ENCODE measurements around the gene TTLL13. TPM values are rescaled to one million over a fixed set of nuclear protein-coding genes. Genes with fewer than 3 reads are reported as not detected.

The TTLL13 gene
- total RNA-seq, 1 experiment from 2014 or later = 1.0 TPM

DNA sequence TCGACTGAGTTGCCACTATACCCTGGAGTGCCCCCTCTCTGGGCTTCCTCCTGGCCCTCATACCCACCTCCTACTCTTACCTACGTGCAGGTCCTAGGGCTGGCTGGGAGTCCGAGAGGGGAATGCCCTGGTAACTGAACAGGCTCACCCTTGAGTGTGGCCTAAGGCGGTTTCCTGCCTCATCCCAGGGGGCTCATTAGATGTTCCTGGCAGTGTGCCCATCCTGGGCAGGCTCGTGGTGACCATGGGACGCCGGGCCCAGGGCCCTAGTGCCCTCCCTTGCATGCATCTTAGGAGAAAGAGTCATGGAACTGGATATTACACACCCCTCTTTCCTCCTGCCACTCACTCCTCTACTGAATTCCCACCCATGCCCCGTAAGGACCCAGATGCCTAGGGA, 45.4 kb upstream of the TTLL13 start:
- intact Hi-C loops (cut with micrococcal nuclease) = no loop called here
- Histone ChIP-seq H3K36me3 (ENCODE audit: control insufficient read depth in 1 of 2, insufficient read depth in 2 of 2, low read length in 2 of 2) (peaks cover 2 to 21% of the 10 kb centered on the region in 2 experiments; a peak in 3 of 4 replicates), H3K4me3 (replicated peaks in 1 of 2; ENCODE audit: low read depth in 1 of 2, low read length in 2 of 2) (no peak overlapping the region), H2AFZ (ENCODE audit: low read depth, low read length, poor library complexity, severe bottlenecking) (no peak overlapping the region), H3K79me2 (ENCODE audit: insufficient read depth, low read length) (peaks cover 73% of the 10 kb centered on the region), H3K27ac (ENCODE audit: low read depth, low read length) (no peak overlapping the region), H3K27me3 (ENCODE audit: insufficient read depth, low read length) (no peaks in the 10 kb centered on the region), H4K20me1 (ENCODE audit: insufficient read depth) (no peaks in the 10 kb centered on the region), H3K9ac (ENCODE audit: low read length) (no peak overlapping the region), H3K4me2 (ENCODE audit: low read length) (peak overlapping the region; percentile 94; the same call in 1 of the 2 replicates), H3K9me3 (ENCODE audit: control insufficient read depth in 1 of 2, insufficient read depth in 1 of 2, low read depth in 1 of 2, low read length in 2 of 2) (no peaks in the 10 kb centered on the region), H3K9me2 (ENCODE audit: insufficient read depth) (no peaks in the 10 kb centered on the region), H3K4me1 (ENCODE audit: control insufficient read depth in 1 of 2, insufficient read depth in 2 of 2, low read length in 2 of 2) (peaks cover 15 to 63% of the 10 kb centered on the region in 2 experiments; a peak in 3 of 4 replicates)
- CTCF ChIA-PET = interaction anchor here (1.3 kb wide), 1 partner anchor 11 kb away, joined by 6 read pairs; no protein-coding TSS in a partner anchor
- POLR2A ChIA-PET = no interaction called here
- TF ChIP-seq, protein P1, sequence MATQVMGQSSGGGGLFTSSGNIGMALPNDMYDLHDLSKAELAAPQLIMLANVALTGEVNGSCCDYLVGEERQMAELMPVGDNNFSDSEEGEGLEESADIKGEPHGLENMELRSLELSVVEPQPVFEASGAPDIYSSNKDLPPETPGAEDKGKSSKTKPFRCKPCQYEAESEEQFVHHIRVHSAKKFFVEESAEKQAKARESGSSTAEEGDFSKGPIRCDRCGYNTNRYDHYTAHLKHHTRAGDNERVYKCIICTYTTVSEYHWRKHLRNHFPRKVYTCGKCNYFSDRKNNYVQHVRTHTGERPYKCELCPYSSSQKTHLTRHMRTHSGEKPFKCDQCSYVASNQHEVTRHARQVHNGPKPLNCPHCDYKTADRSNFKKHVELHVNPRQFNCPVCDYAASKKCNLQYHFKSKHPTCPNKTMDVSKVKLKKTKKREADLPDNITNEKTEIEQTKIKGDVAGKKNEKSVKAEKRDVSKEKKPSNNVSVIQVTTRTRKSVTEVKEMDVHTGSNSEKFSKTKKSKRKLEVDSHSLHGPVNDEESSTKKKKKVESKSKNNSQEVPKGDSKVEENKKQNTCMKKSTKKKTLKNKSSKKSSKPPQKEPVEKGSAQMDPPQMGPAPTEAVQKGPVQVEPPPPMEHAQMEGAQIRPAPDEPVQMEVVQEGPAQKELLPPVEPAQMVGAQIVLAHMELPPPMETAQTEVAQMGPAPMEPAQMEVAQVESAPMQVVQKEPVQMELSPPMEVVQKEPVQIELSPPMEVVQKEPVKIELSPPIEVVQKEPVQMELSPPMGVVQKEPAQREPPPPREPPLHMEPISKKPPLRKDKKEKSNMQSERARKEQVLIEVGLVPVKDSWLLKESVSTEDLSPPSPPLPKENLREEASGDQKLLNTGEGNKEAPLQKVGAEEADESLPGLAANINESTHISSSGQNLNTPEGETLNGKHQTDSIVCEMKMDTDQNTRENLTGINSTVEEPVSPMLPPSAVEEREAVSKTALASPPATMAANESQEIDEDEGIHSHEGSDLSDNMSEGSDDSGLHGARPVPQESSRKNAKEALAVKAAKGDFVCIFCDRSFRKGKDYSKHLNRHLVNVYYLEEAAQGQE (IDR thresholded peaks at IDR 0.05; ENCODE audit: low read depth) = no peak
- peak; percentile 1; the same call in 1 of the 2 replicates for TF ChIP-seq POLR2AphosphoS5 (IDR thresholded peaks at IDR 0.05; ENCODE audit: low read depth, low read length)
- DNase-seq (ENCODE audit: low read depth, low spot score) = no peak
- BruUV-seq (replicated peaks) = no TSS peak
- RAD21 ChIA-PET (ENCODE audit: low non-redundant PET in 1 of 2, low total read pairs in 2 of 2, uncharacterized antibody in 2 of 2, unreplicated experiment in 2 of 2) = no interaction called here
- no peak for ATAC-seq

DNA sequence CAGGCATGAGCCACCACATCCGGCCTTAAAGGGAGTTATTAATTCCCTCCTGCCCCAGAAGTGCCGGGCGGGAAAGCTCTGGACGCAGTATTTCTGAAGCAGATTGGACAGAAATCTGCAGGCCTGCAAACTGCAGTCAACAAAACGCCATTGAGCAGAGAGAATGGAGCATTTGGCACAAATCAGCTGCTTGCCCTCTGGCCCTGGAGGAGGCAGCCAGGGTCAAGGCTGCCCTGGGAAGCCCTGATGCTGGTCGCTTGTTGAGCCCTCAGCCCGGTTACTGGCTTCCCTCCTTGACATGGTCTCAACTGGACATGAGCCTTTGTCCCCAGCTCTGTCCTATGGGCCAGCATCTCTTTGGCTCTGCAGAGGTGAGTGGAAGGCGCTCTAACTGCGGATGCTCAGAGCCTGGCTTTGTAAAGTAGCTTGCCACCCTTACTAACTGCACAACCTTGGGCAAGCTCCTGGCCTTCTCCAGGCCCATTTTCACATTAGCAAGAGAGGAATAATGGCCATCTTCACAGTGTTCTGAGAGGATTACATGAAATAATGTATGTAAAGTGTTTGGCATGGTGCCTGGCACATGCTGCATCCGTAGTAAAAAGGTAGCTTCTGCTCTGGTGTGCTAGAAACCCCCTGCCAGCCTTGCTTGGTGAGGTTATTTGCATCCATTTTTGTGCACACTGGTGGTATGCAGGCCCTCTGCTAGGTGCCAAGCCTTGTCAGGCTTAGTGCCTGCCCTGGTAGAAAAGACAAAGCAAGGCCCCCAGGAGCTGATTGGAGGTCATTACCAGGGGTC, 44.1 kb upstream of the TTLL13 start:
- no peak for ATAC-seq
- H3K27ac ChIP-seq (ENCODE audit: low read depth, low read length) = no peak overlapping the region
- peaks cover 22 to 66% of the 10 kb centered on the region in 2 experiments for H3K4me1 ChIP-seq (ENCODE audit: control insufficient read depth in 1 of 2, insufficient read depth in 2 of 2, low read length in 2 of 2)
- no peak overlapping the region for H3K4me3 ChIP-seq (replicated peaks in 1 of 2; ENCODE audit: low read depth in 1 of 2, low read length in 2 of 2)
- no peak for DNase-seq (ENCODE audit: low read depth, low spot score)
- H3K9me2 ChIP-seq (ENCODE audit: insufficient read depth) = no peaks in the 10 kb centered on the region
- H3K27me3 ChIP-seq (ENCODE audit: insufficient read depth, low read length) = no peaks in the 10 kb centered on the region
- no peaks in the 10 kb centered on the region for H3K9me3 ChIP-seq (ENCODE audit: control insufficient read depth in 1 of 2, insufficient read depth in 1 of 2, low read depth in 1 of 2, low read length in 2 of 2)
- TF ChIP-seq SIN3A (IDR thresholded peaks at IDR 0.05; ENCODE audit: low read depth) = no peak
- 0 out of 2 replicates have a peak, but pooled peaks have one; percentile 11 for TF ChIP-seq POLR2AphosphoS5 (IDR thresholded peaks at IDR 0.05; ENCODE audit: low read depth, low read length)
- BruUV-seq (replicated peaks) = no TSS peak
- peaks cover 84% of the 10 kb centered on the region for H3K79me2 ChIP-seq (ENCODE audit: insufficient read depth, low read length)
- intact Hi-C loops (cut with micrococcal nuclease) = no loop called here
- H2AFZ ChIP-seq (ENCODE audit: low read depth, low read length, poor library complexity, severe bottlenecking) = no peak overlapping the region
- no peak overlapping the region for H3K4me2 ChIP-seq (ENCODE audit: low read length)
- H4K20me1 ChIP-seq (ENCODE audit: insufficient read depth) = no peaks in the 10 kb centered on the region
- POLR2A ChIA-PET = no interaction called here
- H3K9ac ChIP-seq (ENCODE audit: low read length) = no peak overlapping the region
- RAD21 ChIA-PET (ENCODE audit: low non-redundant PET in 1 of 2, low total read pairs in 2 of 2, uncharacterized antibody in 2 of 2, unreplicated experiment in 2 of 2) = interaction anchor here in 1 of 2 experiments (0.7 kb wide), 1 partner anchor 330 kb away, joined by 3 read pairs; no protein-coding TSS in a partner anchor
- CTCF ChIA-PET = interaction anchor here (0.6 kb wide), 1 partner anchor 49 kb away, joined by 4 read pairs; no protein-coding TSS in a partner anchor
- H3K36me3 ChIP-seq (ENCODE audit: control insufficient read depth in 1 of 2, insufficient read depth in 2 of 2, low read length in 2 of 2) = peaks cover 2 to 21% of the 10 kb centered on the region in 2 experiments; a peak in 3 of 4 replicates
